HCT116 (cell line): ENCODE results near the gene ATAD5.

Experiments used
- ATF3 ChIP-seq: IDR thresholded peaks from 2 replicates; pipeline ENCODE4 v1.6.1; 2012
- ELF1 ChIP-seq: IDR thresholded peaks from 2 replicates; pipeline ENCODE4 v1.6.1; 2012; ENCODE audit warnings: low read depth, borderline replicate concordance
- EZH2 ChIP-seq: fragments of 200-600 bp; sonication (generic); IDR thresholded peaks from 2 replicates; pipeline ENCODE4 v1.6.1; 2017; ENCODE audit warnings: antibody characterized with exemption, mixed run types
- EZH2phosphoT487 ChIP-seq: fragments of 200-600 bp; IDR thresholded peaks from 2 replicates; pipeline ENCODE4 v1.6.1; 2018; ENCODE audit warnings: antibody characterized with exemption, borderline replicate concordance
- JUND ChIP-seq: IDR thresholded peaks from 2 replicates; pipeline ENCODE4 v1.6.1; 2012
- MAX ChIP-seq: IDR thresholded peaks from 2 replicates; pipeline ENCODE4 v1.6.1; 2012
- POLR2A ChIP-seq: IDR thresholded peaks from 2 replicates; pipeline ENCODE4 v1.7.0; 2011; ENCODE audit warnings: borderline replicate concordance; ENCODE audit not compliant: insufficient read depth, insufficient read length; ENCODE audit errors: extremely low read depth
- POLR2AphosphoS5 ChIP-seq: IDR thresholded peaks from 2 replicates; pipeline ENCODE4 v1.6.1; 2011; ENCODE audit warnings: mild to moderate bottlenecking, low read depth, low read length, moderate library complexity
- RAD21 ChIP-seq: IDR thresholded peaks from 2 replicates; pipeline ENCODE4 v1.6.1; 2012; ENCODE audit warnings: low read depth, mild to moderate bottlenecking
- YY1 ChIP-seq: IDR thresholded peaks from 2 replicates; pipeline ENCODE4 v1.6.1; 2011; ENCODE audit warnings: low read length, low read depth, moderate library complexity, mild to moderate bottlenecking; ENCODE audit not compliant: insufficient replicate concordance; ENCODE audit errors: extremely low read depth
- ZFX ChIP-seq: fragments of 450-650 bp; IDR thresholded peaks from 2 replicates; pipeline ENCODE4 v1.6.1; 2017
- ZNF274 ChIP-seq: fragments of 200-500 bp; sonication (Bioruptor generic); IDR thresholded peaks from 2 replicates; pipeline ENCODE4 v1.6.1; 2014; ENCODE audit warnings: mild to moderate bottlenecking, low read depth, low read length, inconsistent platforms
- TF ChIP-seq, protein P1 (sequence below), 3 experiments: fragments of 200-600 bp in 1 of 3; sonication (generic) in 1 of 3; IDR thresholded peaks in 2 of 3; conservative IDR thresholded peaks in 1 of 3; 2 replicates each; pipeline ENCODE4 v1.5.1; 2012 to 2017; ENCODE audit warnings: low read depth in 2 of 3, low read length in 2 of 3, antibody characterized with exemption in 1 of 3, borderline replicate concordance in 1 of 3, control low read depth in 1 of 3, mild to moderate bottlenecking in 1 of 3, mixed read lengths in 1 of 3, mixed run types in 1 of 3, moderate library complexity in 1 of 3; ENCODE audit not compliant: insufficient read depth in 1 of 3

- no peak for TF ChIP-seq MAX
- TF ChIP-seq RAD21, result no peak
- TF ChIP-seq, protein P1, sequence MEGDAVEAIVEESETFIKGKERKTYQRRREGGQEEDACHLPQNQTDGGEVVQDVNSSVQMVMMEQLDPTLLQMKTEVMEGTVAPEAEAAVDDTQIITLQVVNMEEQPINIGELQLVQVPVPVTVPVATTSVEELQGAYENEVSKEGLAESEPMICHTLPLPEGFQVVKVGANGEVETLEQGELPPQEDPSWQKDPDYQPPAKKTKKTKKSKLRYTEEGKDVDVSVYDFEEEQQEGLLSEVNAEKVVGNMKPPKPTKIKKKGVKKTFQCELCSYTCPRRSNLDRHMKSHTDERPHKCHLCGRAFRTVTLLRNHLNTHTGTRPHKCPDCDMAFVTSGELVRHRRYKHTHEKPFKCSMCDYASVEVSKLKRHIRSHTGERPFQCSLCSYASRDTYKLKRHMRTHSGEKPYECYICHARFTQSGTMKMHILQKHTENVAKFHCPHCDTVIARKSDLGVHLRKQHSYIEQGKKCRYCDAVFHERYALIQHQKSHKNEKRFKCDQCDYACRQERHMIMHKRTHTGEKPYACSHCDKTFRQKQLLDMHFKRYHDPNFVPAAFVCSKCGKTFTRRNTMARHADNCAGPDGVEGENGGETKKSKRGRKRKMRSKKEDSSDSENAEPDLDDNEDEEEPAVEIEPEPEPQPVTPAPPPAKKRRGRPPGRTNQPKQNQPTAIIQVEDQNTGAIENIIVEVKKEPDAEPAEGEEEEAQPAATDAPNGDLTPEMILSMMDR (IDR thresholded peaks at IDR 0.05 in 2 of 3, conservative IDR thresholded peaks at IDR 0.05 in 1 of 3; ENCODE audit: borderline replicate concordance in 1 of 3, insufficient read depth in 1 of 3, low read depth in 2 of 3, low read length in 2 of 3), result no peak
- no peak for TF ChIP-seq POLR2A
- TF ChIP-seq JUND, result no peak
- TF ChIP-seq EZH2phosphoT487, result no peak
- TF ChIP-seq POLR2AphosphoS5, result no peak
- TF ChIP-seq YY1, result no peak
- TF ChIP-seq EZH2, result no peak
- no peak for TF ChIP-seq ZNF274
- no peak for TF ChIP-seq ZFX
- no peak for TF ChIP-seq ATF3
- no peak for TF ChIP-seq ELF1
Measured at GRCh38 chr17:30801671-30802070, 30.1 kb upstream of the ATAD5 start.
